HUES64 (cell line): ENCODE data around the gene HIBADH.

ENCODE experiments used
- H3K27ac ChIP-seq: 2 replicates; pipeline ENCODE4 v1.7.0; 2013; ENCODE audit warnings: low read depth, low read length, inconsistent platforms
- H3K27me3 ChIP-seq: 2 replicates; pipeline ENCODE4 v1.6.1; 2013; ENCODE audit warnings: mild to moderate bottlenecking, low read length; ENCODE audit not compliant: insufficient read depth
- H3K36me3 ChIP-seq: 2 replicates; pipeline ENCODE4 v1.6.1; 2013; ENCODE audit warnings: mild to moderate bottlenecking, low read length; ENCODE audit not compliant: insufficient read depth
- H3K4me1 ChIP-seq: 2 replicates; pipeline ENCODE4 v1.6.1; 2013; ENCODE audit warnings: mild to moderate bottlenecking, low read length, moderate library complexity; ENCODE audit not compliant: insufficient read depth
- H3K4me3 ChIP-seq: 2 replicates; pipeline ENCODE4 v1.5.1; 2013; ENCODE audit warnings: mild to moderate bottlenecking, low read length, moderate library complexity
- H3K9ac ChIP-seq: 2 replicates; pipeline ENCODE4 v1.6.1; 2013; ENCODE audit warnings: mild to moderate bottlenecking, low read depth, low read length
- H3K9me3 ChIP-seq: 2 replicates; pipeline ENCODE4 v1.6.1; 2013; ENCODE audit warnings: low read depth, low read length; ENCODE audit not compliant: insufficient read depth
- WGBS: fragments of 150-250, 120-280 bp; methylation state at CpG from one replicate; pipeline ENCODE4 v1.1.7; 2013; ENCODE audit warnings: missing lambda C conversion rate; 5-methylcytosine and 5-hydroxymethylcytosine counted together

HIBADH gene

DNA sequence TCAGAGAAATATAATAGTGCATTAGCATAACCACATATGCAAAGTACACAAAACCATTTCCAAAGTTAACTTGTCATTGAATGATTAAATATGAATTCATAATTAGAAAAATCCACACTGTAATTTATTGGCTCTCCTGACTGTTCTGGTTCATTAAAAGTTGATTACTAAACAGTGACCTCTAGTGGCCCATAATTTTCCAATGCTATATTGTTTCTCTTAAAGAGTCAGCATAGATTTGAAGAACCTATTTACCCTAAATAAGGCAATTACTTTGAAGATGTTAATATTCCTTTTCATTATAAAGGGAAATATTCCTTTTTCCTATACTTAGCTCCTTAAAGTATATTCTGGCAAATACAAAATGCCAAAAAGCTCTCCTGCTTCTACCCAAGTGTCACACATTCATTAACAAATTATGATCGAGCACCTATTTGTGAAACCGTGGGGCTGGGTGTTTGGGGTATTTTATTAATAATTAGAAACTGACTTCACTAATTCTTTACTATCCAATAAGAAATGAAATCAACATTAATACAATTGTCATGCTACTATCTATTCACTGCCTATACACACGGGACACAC, 86.2 kb downstream of the HIBADH start:
- H3K27ac ChIP-seq, result no peak overlapping the region
- no peak overlapping the region for H3K9ac ChIP-seq
- H3K36me3 ChIP-seq, result no peaks in the 10 kb centered on the region
- WGBS, result 90% methylated on average over 1 of the region's 3 CpGs
- no peaks in the 10 kb centered on the region for H3K9me3 ChIP-seq
- no peak overlapping the region for H3K4me3 ChIP-seq
- no peaks in the 10 kb centered on the region for H3K27me3 ChIP-seq
- H3K4me1 ChIP-seq, result 0 out of 2 replicates have a peak, but pooled peaks cover 4% of the 10 kb centered on the region

DNA sequence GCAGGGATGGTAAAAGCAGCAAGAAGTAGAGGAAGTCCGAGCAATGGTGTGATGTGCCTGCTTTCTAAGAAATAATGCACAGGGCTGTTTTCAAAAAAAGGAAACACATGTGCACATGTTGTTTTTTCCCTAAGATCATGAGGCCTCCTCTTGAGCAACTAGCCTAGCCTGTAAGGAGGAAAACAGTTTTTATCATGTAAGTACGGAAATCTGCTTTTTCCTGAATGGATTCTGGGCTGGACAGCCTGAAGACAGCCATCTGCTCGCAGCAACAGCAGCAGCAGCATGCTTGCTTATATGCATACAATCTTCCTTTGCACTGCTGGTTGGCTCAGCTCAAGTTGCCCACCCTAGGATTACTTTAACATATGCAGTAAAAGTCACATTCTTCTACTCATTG, 87.1 kb downstream of the HIBADH start:
- no peak overlapping the region for H3K9ac ChIP-seq
- H3K4me1 ChIP-seq, result 0 out of 2 replicates have a peak, but pooled peaks cover 4% of the 10 kb centered on the region
- H3K27me3 ChIP-seq, result no peaks in the 10 kb centered on the region
- no peaks in the 10 kb centered on the region for H3K9me3 ChIP-seq
- H3K27ac ChIP-seq, result no peak overlapping the region
- no peaks in the 10 kb centered on the region for H3K36me3 ChIP-seq
- 78% methylated on average over 3 of the region's 3 CpGs for WGBS
- H3K4me3 ChIP-seq, result no peak overlapping the region

DNA sequence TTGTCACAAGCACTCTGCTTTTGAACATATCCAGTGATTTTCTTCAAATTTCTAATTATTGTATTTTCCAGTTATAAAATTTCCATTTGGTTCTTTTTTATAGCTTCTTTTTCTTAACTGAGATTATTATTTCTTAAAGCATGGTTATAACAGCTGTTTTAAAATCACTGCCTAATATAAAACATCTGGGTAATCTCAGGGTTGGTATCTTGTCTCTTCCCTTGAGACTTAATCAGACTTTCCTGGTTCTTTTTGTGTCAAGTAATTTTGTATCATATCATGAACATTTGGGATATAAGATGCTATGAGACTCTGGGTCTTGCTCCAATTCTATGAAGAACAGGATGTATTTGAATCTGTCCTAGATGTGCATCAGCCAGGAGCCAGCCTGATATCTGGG, 93.6 kb downstream of the HIBADH start:
- no peak overlapping the region for H3K4me3 ChIP-seq
- no peak overlapping the region for H3K9ac ChIP-seq
- peaks cover 3% of the 10 kb centered on the region for H3K4me1 ChIP-seq
- no peaks in the 10 kb centered on the region for H3K9me3 ChIP-seq
- H3K27ac ChIP-seq, result no peak overlapping the region
- no peaks in the 10 kb centered on the region for H3K36me3 ChIP-seq
- peaks cover 11% of the 10 kb centered on the region for H3K27me3 ChIP-seq

DNA sequence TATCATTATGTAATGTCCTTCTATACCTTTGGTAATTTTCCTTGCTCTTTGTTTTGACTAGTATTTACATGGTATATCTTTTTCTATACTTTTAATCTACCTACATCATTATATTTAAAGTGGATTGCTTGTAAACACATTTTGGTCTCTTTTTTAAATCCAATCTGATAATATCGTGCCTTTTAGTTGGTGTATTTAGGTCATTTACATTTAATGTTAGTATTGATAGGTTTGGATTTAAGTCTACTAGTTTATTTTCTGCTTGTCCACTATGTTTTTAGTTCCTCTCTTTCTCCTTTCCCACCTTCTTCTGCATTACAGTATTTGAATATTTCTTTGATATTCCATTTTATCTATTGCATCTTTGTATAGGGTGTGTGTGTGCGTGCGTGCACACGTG, 95.4 kb downstream of the HIBADH start:
- WGBS, result no CpG with 5 or more reads among the region's 4 CpGs
- H3K4me1 ChIP-seq, result peaks cover 3% of the 10 kb centered on the region
- peaks cover 15% of the 10 kb centered on the region for H3K27me3 ChIP-seq
- no peak overlapping the region for H3K9ac ChIP-seq
- peaks cover 7% of the 10 kb centered on the region; the same call in 1 of the 2 replicates for H3K9me3 ChIP-seq
- no peaks in the 10 kb centered on the region for H3K36me3 ChIP-seq
- no peak overlapping the region for H3K27ac ChIP-seq
- H3K4me3 ChIP-seq, result no peak overlapping the region

DNA sequence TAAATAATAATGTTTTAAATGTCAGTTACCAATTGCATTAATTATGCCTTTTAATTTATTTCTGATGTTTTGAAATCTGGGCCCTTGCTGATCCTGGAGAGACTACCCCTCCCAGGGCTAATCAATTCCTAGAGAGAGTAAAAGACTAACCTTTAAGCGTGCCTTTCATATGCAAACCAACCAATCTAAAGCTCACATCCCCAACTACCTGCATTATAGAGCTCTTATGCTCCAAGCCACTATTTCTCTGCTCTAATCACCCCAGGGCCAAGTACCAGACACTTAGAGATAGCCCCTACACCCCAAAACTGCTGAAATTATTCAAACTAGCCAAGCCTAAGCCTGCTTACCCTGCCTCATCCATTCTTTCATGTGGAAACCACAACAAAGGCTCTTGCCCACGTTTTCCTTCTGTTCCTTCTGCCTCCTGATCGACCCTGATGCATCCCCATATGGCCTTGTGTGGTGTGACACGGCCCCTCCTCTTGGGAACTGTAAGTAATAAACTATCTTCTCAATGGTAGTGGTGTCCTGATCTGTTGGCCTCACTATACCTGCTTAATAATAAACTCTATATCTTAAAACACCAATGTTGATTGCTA, 97.7 kb downstream of the HIBADH start:
- peaks cover 15% of the 10 kb centered on the region for H3K27me3 ChIP-seq
- H3K36me3 ChIP-seq, result no peaks in the 10 kb centered on the region
- H3K9ac ChIP-seq, result no peak overlapping the region
- peaks cover 3% of the 10 kb centered on the region for H3K4me1 ChIP-seq
- no peak overlapping the region for H3K4me3 ChIP-seq
- WGBS, result 31% methylated on average over 3 of the region's 4 CpGs
- H3K27ac ChIP-seq, result no peak overlapping the region
- peaks cover 7% of the 10 kb centered on the region; the same call in 1 of the 2 replicates for H3K9me3 ChIP-seq

DNA sequence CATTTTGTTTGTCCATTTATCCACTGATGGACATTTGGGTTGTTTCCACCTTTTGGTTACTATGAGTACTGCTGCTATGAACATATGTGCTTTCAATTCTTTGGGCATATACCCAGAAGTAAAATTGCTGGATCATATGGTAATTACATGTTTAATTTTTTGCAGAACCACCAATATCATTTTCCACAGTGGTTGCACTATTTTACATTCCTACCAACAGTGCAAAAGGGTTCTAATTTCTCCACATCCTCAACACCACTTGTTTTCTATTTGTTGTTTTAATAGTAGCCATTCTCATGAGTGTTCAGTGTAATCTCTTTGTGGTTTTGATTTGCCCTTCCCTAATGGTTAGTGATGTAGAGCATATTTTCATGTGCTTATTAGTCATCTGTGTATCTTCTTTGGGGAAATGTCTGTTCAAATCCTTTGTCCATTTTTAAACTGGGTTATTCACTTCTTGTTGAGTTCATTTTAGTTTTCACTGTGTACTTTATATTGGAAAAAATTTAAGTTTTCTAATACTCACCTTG, 101.9 kb downstream of the HIBADH start:
- peaks cover 3% of the 10 kb centered on the region for H3K4me1 ChIP-seq
- no peaks in the 10 kb centered on the region for H3K36me3 ChIP-seq
- H3K27ac ChIP-seq, result no peak overlapping the region
- peaks cover 7% of the 10 kb centered on the region; the same call in 1 of the 2 replicates for H3K27me3 ChIP-seq
- peaks cover 7% of the 10 kb centered on the region; the same call in 1 of the 2 replicates for H3K9me3 ChIP-seq
- H3K9ac ChIP-seq, result no peak overlapping the region
- no peak overlapping the region for H3K4me3 ChIP-seq

DNA sequence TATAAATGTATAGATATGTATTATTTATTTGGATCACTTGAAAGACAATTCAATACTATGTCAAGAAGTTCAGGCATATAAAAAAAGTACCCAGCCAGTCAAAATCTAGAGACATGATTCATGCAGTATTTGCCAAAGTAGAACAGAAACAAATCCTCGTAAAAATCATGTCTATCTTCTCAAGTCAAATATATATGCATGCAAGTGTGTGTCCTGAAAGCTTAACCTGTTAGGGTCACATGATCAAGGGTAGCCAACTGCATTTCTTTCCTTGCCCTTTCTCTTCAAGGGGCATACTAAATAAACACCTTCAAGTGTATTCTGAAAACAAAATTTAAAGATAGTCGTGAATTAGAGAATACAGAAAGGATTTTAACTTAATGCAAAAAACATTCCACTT, 107.0 kb downstream of the HIBADH start:
- H3K4me3 ChIP-seq, result no peak overlapping the region
- 100% methylated on average over 2 of the region's 2 CpGs for WGBS
- H3K27ac ChIP-seq, result no peak overlapping the region
- no peak overlapping the region for H3K9ac ChIP-seq
- no peaks in the 10 kb centered on the region for H3K9me3 ChIP-seq
- H3K36me3 ChIP-seq, result no peaks in the 10 kb centered on the region
- peaks cover 12% of the 10 kb centered on the region; the same call in 1 of the 2 replicates for H3K4me1 ChIP-seq
- H3K27me3 ChIP-seq, result no peaks in the 10 kb centered on the region

DNA sequence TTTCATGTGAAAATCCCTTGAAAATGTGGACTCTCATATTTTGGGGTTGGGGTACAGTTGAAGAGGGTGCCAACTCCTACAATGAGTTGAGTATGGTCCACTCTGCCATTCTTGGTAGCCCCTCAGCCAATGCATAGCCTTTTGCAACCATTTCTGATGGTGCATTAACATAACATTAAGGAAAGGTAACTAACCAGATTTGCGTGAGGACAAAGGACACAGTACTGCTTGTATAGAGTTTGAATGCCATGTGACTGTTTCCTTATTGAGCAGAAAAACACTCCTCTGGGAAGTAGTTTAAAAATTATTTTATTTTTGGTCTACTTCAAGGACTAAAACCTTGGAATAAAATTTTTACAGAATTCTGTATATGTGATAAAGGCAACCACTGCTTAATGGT, 107.9 kb downstream of the HIBADH start:
- H3K4me1 ChIP-seq, result peaks cover 12% of the 10 kb centered on the region; the same call in 1 of the 2 replicates
- H3K4me3 ChIP-seq, result no peak overlapping the region
- no peak overlapping the region for H3K27ac ChIP-seq
- H3K9ac ChIP-seq, result no peak overlapping the region
- H3K27me3 ChIP-seq, result no peaks in the 10 kb centered on the region
- no peaks in the 10 kb centered on the region for H3K36me3 ChIP-seq
- no peaks in the 10 kb centered on the region for H3K9me3 ChIP-seq
- WGBS, result 74% methylated on average over 1 of the region's 1 CpG

DNA sequence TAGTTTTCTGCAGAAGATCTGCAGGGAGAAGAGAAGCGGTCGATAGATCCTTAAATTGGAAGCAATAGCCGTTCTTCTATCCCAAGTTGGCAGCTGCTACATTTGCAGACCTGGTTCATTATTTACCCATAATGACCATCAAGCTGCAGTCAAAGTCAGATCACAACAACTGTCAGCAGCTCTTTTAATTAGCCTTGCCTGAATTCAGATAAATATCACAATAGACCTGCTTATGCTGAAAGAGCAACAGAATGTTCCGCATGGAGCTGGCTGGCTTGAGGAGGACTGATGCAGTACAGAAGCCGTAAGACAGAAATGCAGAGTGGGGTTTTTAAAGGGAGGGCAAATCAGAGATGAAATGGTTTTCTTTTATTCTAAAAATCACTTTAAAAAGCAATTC, 109.4 kb downstream of the HIBADH start:
- Histone ChIP-seq H3K27ac (no peak overlapping the region), H3K9ac (no peak overlapping the region), H3K4me1 (peaks cover 26% of the 10 kb centered on the region), H3K27me3 (no peaks in the 10 kb centered on the region), H3K4me3 (no peak overlapping the region), H3K9me3 (no peaks in the 10 kb centered on the region), H3K36me3 (no peaks in the 10 kb centered on the region)
- WGBS, result 93% methylated on average over 5 of the region's 5 CpGs

DNA sequence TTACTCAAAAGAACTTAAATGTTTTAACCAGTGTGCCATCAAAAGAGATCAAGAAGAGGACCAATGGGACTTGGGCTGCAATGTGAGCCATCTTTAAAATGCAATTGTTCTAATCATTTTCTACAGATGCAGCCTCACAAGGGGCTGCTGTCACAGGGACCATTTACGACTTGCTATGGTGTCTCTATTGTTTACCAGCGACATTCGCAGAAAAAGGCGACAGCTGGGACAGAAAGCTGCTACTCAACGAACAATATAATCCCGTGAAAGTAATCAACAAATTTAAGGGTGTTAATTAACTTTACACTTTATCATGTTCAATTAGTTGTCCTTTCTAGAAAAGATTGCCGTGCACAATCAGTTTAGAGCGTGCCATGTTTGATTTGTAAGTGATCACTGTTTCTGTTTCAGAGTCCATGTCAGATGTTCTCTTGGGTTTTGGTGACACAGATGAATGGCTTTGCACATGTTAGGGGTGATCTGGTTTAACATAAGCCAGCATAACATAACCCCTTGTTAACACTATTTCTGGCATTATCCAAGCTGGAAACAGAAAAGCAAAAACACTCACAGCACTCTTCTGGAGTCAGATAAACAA, 110.8 kb downstream of the HIBADH start:
- peaks cover 39% of the 10 kb centered on the region for H3K4me1 ChIP-seq
- WGBS, result 92% methylated on average over 8 of the region's 8 CpGs
- H3K36me3 ChIP-seq, result no peaks in the 10 kb centered on the region
- no peaks in the 10 kb centered on the region for H3K27me3 ChIP-seq
- no peak overlapping the region for H3K4me3 ChIP-seq
- no peaks in the 10 kb centered on the region for H3K9me3 ChIP-seq
- no peak overlapping the region for H3K27ac ChIP-seq
- no peak overlapping the region for H3K9ac ChIP-seq

DNA sequence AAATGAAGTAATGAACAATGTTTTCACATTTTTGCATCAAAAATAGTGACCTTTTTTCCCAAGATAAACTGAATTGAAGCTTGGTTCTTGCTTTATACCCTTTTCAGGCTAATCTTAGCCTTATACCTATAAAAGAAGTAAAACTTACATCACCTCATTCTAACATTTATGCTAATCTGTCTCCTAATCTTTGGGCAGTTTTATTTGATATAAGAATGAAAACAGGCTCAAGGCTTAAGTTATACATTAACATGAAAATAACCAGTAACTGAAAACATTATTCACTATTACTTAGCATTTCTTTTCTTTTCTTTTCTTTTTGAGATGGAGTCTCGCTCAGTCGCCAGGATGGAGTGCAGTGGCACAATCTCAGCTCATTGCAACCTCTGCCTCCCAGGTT, 113.1 kb downstream of the HIBADH start:
- Histone ChIP-seq H3K9ac (no peak overlapping the region), H3K4me1 (peaks cover 32% of the 10 kb centered on the region), H3K27me3 (no peaks in the 10 kb centered on the region), H3K27ac (no peak overlapping the region), H3K4me3 (no peak overlapping the region), H3K9me3 (no peaks in the 10 kb centered on the region), H3K36me3 (no peaks in the 10 kb centered on the region)
- WGBS, result 78% methylated on average over 2 of the region's 2 CpGs
